HepG2 (cell line): ENCODE measurements around the gene MAN2A1.

Source experiments
- EZH2 ChIP-seq: conservative IDR thresholded peaks from 2 replicates; pipeline ENCODE4 v1.6.1; 2012; ENCODE audit warnings: mild to moderate bottlenecking, low read depth, low read length, moderate library complexity
- FOSL2 ChIP-seq: sonication (generic); formaldehyde crosslinking; IDR thresholded peaks from 2 replicates; pipeline ENCODE4 v1.4.0; 2020; ENCODE audit warnings: missing genetic modification reagents
- POLR2A ChIP-seq, 2 experiments: IDR thresholded peaks; 2 replicates each; pipeline ENCODE4 v1.6.1; 2011; ENCODE audit warnings: low read depth in 2 of 2, low read length in 2 of 2, mild to moderate bottlenecking in 1 of 2, moderate library complexity in 1 of 2; ENCODE audit not compliant: insufficient read depth in 1 of 2
- RAD21 ChIP-seq: fragments of 450-650 bp; formaldehyde crosslinking; IDR thresholded peaks from 2 replicates; pipeline ENCODE4 v1.5.0; 2020; ENCODE audit warnings: mild to moderate bottlenecking
- ZNF274 ChIP-seq: sonication (generic); formaldehyde crosslinking; IDR thresholded peaks from 2 replicates; pipeline ENCODE4 v1.5.1; 2020; ENCODE audit warnings: mild to moderate bottlenecking, missing genetic modification reagents
- ZNF841 ChIP-seq: sonication (generic); formaldehyde crosslinking; IDR thresholded peaks from 2 replicates; pipeline ENCODE4 v1.8.1; 2023; ENCODE audit warnings: missing genetic modification reagents, borderline replicate concordance
- TF ChIP-seq, protein P1 (sequence below): sonication (generic); formaldehyde crosslinking; IDR thresholded peaks from 2 replicates; pipeline ENCODE4 v1.4.0; 2020; ENCODE audit warnings: missing genetic modification reagents, borderline replicate concordance

DNA sequence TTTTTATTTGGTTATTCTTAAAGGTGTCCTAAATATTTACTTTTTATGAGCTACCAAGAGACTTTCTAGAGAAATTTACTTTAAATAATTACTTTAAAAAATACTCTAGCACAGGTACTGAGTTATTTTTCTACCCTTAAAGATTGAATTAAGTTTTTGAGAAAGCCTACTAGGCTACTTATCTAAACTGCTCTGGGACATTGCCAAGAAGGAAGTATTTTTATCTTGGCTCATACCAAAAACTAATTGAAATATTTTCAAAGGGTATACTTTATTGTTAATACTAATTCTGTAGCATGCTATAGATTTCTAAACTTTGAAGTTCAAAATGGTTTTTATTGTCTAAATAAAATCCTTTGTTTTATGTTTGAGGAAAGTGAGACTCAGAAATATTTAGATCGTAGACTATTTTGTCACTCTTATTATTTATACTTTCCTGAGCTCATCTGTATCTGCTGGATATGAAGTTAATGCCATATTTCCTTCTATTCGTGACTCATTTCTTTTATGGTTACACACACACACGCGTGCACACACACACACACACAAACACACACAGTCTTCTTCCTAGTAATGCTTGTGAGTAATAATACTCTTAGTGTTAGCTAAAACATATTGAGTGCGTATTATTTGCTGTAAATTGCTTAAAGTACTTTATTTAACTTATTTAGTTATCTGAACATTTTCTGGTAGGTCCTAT is 89.5 kb downstream of the MAN2A1 start:
- TF ChIP-seq FOSL2 (CRISPR knock-in tag), result no peak
- no peak for TF ChIP-seq EZH2
- no peak for TF ChIP-seq ZNF274 (CRISPR knock-in tag)
- TF ChIP-seq RAD21 (CRISPR knock-in tag), result no peak
- TF ChIP-seq ZNF841 (CRISPR knock-in tag), result no peak
- no peak for TF ChIP-seq POLR2A (IDR thresholded peaks at IDR 0.05; ENCODE audit: insufficient read depth in 1 of 2, low read depth in 2 of 2, low read length in 2 of 2)
- TF ChIP-seq, protein P1, sequence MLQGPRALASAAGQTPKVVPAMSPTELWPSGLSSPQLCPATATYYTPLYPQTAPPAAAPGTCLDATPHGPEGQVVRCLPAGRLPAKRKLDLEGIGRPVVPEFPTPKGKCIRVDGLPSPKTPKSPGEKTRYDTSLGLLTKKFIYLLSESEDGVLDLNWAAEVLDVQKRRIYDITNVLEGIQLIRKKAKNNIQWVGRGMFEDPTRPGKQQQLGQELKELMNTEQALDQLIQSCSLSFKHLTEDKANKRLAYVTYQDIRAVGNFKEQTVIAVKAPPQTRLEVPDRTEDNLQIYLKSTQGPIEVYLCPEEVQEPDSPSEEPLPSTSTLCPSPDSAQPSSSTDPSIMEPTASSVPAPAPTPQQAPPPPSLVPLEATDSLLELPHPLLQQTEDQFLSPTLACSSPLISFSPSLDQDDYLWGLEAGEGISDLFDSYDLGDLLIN (CRISPR knock-in tag), result no peak
